Stomach (tissue), 4 donors: ENCODE measurements around the gene MBD2.
"Not testable (repeated sequence)": the region's sequence is repeated elsewhere in the genome, so short reads cannot be mapped to it uniquely, and the experiment has no call there.

ENCODE experiments used
- CTCF ChIP-seq, 7 experiments: fragments of 450-650 bp in 4 of 7; fragments of 200-600 bp in 3 of 7; sonication (generic) in 3 of 7; IDR thresholded peaks; one replicate each; pipeline ENCODE4 v1.5.1; 2016 to 2019; ENCODE audit warnings: antibody characterized with exemption in 7 of 7, control low read depth in 2 of 7, mild to moderate bottlenecking in 1 of 7
- EP300 ChIP-seq: sonication (generic); formaldehyde crosslinking; IDR thresholded peaks from one replicate; pipeline ENCODE4 v1.6.1; 2017; ENCODE audit warnings: antibody characterized with exemption
- POLR2A ChIP-seq, 4 donors: fragments of 450-650 bp; IDR thresholded peaks; one replicate each; pipeline ENCODE4 v1.6.1; 2016; ENCODE audit warnings: antibody characterized with exemption in 4 of 4, control low read depth in 2 of 4, mild to moderate bottlenecking in 1 of 4, moderate library complexity in 1 of 4
- POLR2AphosphoS5 ChIP-seq, 3 donors: sonication (generic); formaldehyde crosslinking; IDR thresholded peaks; one replicate each; pipeline ENCODE4 v1.6.1; 2016; ENCODE audit warnings: antibody characterized with exemption in 3 of 3

GRCh38 chr18:54257818-54258217, 33.3 kb upstream of the MBD2 start:
- not testable (repeated sequence) for TF ChIP-seq CTCF (IDR thresholded peaks at IDR 0.05); POLR2AphosphoS5 (IDR thresholded peaks at IDR 0.05); POLR2A (IDR thresholded peaks at IDR 0.05); EP300
